ENCODE measurements around the gene MPV17L2. TPM values are rescaled to one million over a fixed set of nuclear protein-coding genes. Genes with fewer than 3 reads are reported as not detected.
"Not testable (repeated sequence)": the region's sequence is repeated elsewhere in the genome, so short reads cannot be mapped to it uniquely, and the experiment has no call there.

MPV17L2 gene
- polyA plus RNA-seq, 2 of the 4 experiments (the other 2 are of a cell fraction) = 8.3 to 13.9 TPM

GRCh38 chr19:18208098-18208951 is 15.3 kb downstream of the MPV17L2 start:
- H3K9me3 ChIP-seq = no peaks in the 10 kb centered on the region
- peaks cover 5% of the 10 kb centered on the region; the same call in 2 of the 3 replicates for H3K4me1 ChIP-seq
- H3K27ac ChIP-seq = no peak overlapping the region; a peak in 1 of 6 replicates
- H3K4me3 ChIP-seq = no peak overlapping the region
- DNase-seq (ENCODE audit: low read depth in 1 of 2, low spot score in 1 of 2) (peak in 1 of 2 experiments; percentile 63), ATAC-seq (no peak), FAIRE-seq (no peak)
- WGBS (ENCODE audit: missing lambda C conversion rate) = 13% methylated on average over 22 of the region's 32 CpGs
- TF ChIP-seq, protein P1, sequence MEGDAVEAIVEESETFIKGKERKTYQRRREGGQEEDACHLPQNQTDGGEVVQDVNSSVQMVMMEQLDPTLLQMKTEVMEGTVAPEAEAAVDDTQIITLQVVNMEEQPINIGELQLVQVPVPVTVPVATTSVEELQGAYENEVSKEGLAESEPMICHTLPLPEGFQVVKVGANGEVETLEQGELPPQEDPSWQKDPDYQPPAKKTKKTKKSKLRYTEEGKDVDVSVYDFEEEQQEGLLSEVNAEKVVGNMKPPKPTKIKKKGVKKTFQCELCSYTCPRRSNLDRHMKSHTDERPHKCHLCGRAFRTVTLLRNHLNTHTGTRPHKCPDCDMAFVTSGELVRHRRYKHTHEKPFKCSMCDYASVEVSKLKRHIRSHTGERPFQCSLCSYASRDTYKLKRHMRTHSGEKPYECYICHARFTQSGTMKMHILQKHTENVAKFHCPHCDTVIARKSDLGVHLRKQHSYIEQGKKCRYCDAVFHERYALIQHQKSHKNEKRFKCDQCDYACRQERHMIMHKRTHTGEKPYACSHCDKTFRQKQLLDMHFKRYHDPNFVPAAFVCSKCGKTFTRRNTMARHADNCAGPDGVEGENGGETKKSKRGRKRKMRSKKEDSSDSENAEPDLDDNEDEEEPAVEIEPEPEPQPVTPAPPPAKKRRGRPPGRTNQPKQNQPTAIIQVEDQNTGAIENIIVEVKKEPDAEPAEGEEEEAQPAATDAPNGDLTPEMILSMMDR (IDR thresholded peaks at IDR 0.05) = peak; percentile 56
- TF ChIP-seq ESRRA (IDR thresholded peaks at IDR 0.05; ENCODE audit: borderline replicate concordance, low read length) (peak; percentile 85), SMC3 (IDR thresholded peaks at IDR 0.05) (peak; percentile 78), RNF2 (IDR thresholded peaks at IDR 0.05; ENCODE audit: borderline replicate concordance, low read depth) (no peak), HEYL (CRISPR knock-in tag; IDR thresholded peaks at IDR 0.05) (no peak), RAD21 (conservative IDR thresholded peaks at IDR 0.05 in 1 of 2, IDR thresholded peaks at IDR 0.05 in 1 of 2) (peak; percentile 67 to 74)
- peak overlapping the region; percentile 51; the same call in 2 of the 3 replicates for H3K4me2 ChIP-seq
- ChIA-PET CTCF (interaction anchor here (0.6 to 3.6 kb wide), 24 partner anchors 9 to 202 kb away, joined by 3 to 41 read pairs (median 4); a partner anchor contains a TSS), POLR2A (interaction anchor here (0.5 to 1.2 kb wide), 5 partner anchors 10 to 201 kb away, joined by 3 to 4 read pairs (median 3); no protein-coding TSS in a partner anchor)

DNA sequence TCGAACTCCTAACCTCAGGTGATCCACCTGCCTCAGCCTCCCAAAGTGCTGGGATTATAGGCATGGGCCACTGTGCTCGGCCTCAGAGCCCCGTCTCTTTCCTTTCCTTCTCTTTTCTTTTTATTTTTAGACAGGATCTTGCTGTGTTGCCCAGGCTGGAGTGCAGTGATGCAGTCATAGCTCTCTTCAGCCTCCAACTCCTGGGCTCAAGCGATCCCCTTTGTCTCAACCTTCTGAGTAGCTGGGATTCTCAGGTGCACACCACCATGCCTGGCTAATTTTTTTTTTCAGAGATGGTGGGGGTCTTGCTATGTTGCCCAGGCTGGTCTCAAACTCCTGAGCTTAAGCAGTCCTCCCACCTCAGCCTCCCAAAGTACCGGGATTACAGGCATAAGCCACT is 16.9 kb downstream of the MPV17L2 start:
- H3K9me3 ChIP-seq; DNase-seq (ENCODE audit: low read depth in 1 of 2, low spot score in 1 of 2); H3K4me2 ChIP-seq; POLR2A ChIA-PET; FAIRE-seq; H3K27ac ChIP-seq; H3K4me3 ChIP-seq; ATAC-seq; H3K4me1 ChIP-seq: not testable (repeated sequence)
- CTCF ChIA-PET = interaction anchor here (0.6 to 3.6 kb wide), 7 partner anchors 10 to 111 kb away, joined by 3 to 41 read pairs (median 5); no protein-coding TSS in a partner anchor
- WGBS (ENCODE audit: missing lambda C conversion rate) = 69% methylated on average over 5 of the region's 5 CpGs

GRCh38 chr19:18211683-18212082 is 18.7 kb downstream of the MPV17L2 start:
- DNase-seq (ENCODE audit: low read depth in 1 of 2, low spot score in 1 of 2) (no peak), ATAC-seq (no peak), FAIRE-seq (no peak)
- CTCF ChIA-PET = interaction anchor here (1.0 kb wide), 1 partner anchor 40 kb away, joined by 4 read pairs; no protein-coding TSS in a partner anchor
- Histone ChIP-seq H3K4me2 (no peak overlapping the region), H3K27ac (no peak overlapping the region), H3K4me1 (peaks cover 4% of the 10 kb centered on the region; the same call in 1 of the 3 replicates), H3K4me3 (no peak overlapping the region), H3K9me3 (no peaks in the 10 kb centered on the region)
- WGBS (ENCODE audit: missing lambda C conversion rate) = 76% methylated on average over 7 of the region's 14 CpGs
- TF ChIP-seq ATOH8 (CRISPR knock-in tag; IDR thresholded peaks at IDR 0.05; ENCODE audit: low read depth) (no peak), ESRRA (IDR thresholded peaks at IDR 0.05; ENCODE audit: borderline replicate concordance, low read length) (no peak), MAX (IDR thresholded peaks at IDR 0.05) (no peak), SMC3 (IDR thresholded peaks at IDR 0.05) (no peak), ZFP36 (IDR thresholded peaks at IDR 0.05; ENCODE audit: borderline replicate concordance, partially characterized antibody) (no peak)
- POLR2A ChIA-PET = no interaction called here

DNA sequence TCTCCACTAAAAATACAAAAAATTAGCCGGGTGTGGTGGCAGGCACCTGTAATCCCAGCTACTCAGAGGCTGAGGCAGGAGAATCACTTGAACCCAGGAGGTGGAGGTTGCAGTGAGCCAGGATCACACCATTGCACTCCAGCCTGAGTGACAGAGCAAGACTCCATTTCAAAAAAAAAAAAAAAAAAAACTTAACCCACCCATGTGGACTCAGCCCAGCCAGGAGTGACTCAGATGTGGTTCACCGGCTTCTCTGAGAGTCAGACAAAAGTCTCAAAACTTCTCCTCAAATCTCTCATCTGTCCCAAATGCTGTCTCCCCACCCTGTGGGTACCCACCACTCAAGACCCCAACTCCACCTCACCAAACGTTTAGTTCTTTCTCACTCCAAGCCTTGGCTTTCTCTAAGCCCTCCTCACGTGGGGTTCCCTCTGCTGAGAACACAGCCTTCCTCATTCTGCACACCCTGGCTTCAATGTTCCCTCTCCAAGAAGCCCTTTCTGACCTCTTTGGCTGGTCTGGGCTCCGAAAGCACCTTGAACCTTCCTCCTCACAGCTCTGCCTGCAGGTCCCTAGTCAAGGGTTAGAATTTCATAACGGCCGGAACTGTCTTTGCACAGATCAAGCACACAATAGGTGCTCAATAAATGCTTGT is 21.9 kb downstream of the MPV17L2 start:
- Histone ChIP-seq H3K4me1 (peaks cover 4% of the 10 kb centered on the region; the same call in 1 of the 3 replicates), H3K4me3 (no peak overlapping the region), H3K27ac (no peak overlapping the region), H3K9me3 (no peaks in the 10 kb centered on the region), H3K4me2 (0 out of 3 replicates have a peak overlapping the region, but pooled peaks have one; percentile 17)
- no peak for FAIRE-seq
- CTCF ChIA-PET = interaction anchor here (0.8 to 1.1 kb wide), 3 partner anchors 37 to 198 kb away, joined by 3 to 4 read pairs (median 3); no protein-coding TSS in a partner anchor
- WGBS (ENCODE audit: missing lambda C conversion rate) = 53% methylated on average over 7 of the region's 7 CpGs
- POLR2A ChIA-PET = interaction anchor here (0.7 kb wide), 1 partner anchor 18 kb away, joined by 6 read pairs; no protein-coding TSS in a partner anchor
- ATAC-seq = peak; percentile 40 to 64; a peak in 3 of 6 replicates
- DNase-seq (ENCODE audit: low read depth in 1 of 2, low spot score in 1 of 2) = no peak
- no peak for TF ChIP-seq SREBF2 (IDR thresholded peaks at IDR 0.05)
- no peak for TF ChIP-seq TFCP2L1 (CRISPR knock-in tag; IDR thresholded peaks at IDR 0.05)
- TF ChIP-seq JUNB (IDR thresholded peaks at IDR 0.05) = no peak
- TF ChIP-seq BCL3 (IDR thresholded peaks at IDR 0.05) = no peak
- TF ChIP-seq EHF (CRISPR knock-in tag; IDR thresholded peaks at IDR 0.05) = no peak

Measured in A549 (cell line).